Activated CD8-positive, alpha-beta T cell treated with anti-CD3 and anti-CD28 coated beads for 36 hours (primary cell): ENCODE measurements around the gene RPL10A. TPM values are rescaled to one million over a fixed set of nuclear protein-coding genes. Genes with fewer than 3 reads are reported as not detected.

ENCODE experiments used
- ATAC-seq: fragments of 200-7000 bp; cut with Tn5 transposase; one replicate; pipeline ENCODE4 v1.10.0; 2021; ENCODE audit warnings: mild to moderate bottlenecking, moderate library complexity
- CTCF ChIA-PET: fragments of 350-600 bp; sonication (Branson Sonifier 250); formaldehyde crosslinking; loops from one replicate; lab custom pipeline; 2021; ENCODE audit warnings: antibody characterized with exemption; lab: Charles Lee
- POLR2A ChIA-PET: fragments of 350-600 bp; sonication (Branson Sonifier 250); formaldehyde crosslinking; loops from one replicate; lab custom pipeline; 2021; ENCODE audit warnings: antibody characterized with exemption; lab: Charles Lee
- DNase-seq: peaks from one replicate; pipeline ENCODE4 v3.0.0-alpha.2; 2020
- H3K27ac Mint-ChIP-seq: one replicate; pipeline ENCODE4 v1.8.0; 2021; ENCODE audit warnings: mild to moderate bottlenecking, mixed read lengths
- H3K27me3 Mint-ChIP-seq: one replicate; pipeline ENCODE4 v1.8.0; 2021; ENCODE audit warnings: mixed read lengths
- H3K36me3 Mint-ChIP-seq: one replicate; pipeline ENCODE4 v1.8.0; 2021; ENCODE audit warnings: low read depth, mixed read lengths
- H3K4me1 Mint-ChIP-seq: one replicate; pipeline ENCODE4 v1.8.0; 2021; ENCODE audit warnings: low read depth, mixed read lengths
- H3K4me3 Mint-ChIP-seq: one replicate; pipeline ENCODE4 v1.8.0; 2021; ENCODE audit warnings: mild to moderate bottlenecking, moderate library complexity, mixed read lengths
- H3K9me3 Mint-ChIP-seq: one replicate; pipeline ENCODE4 v1.8.0; 2021; ENCODE audit warnings: mixed read lengths
- CTCF ChIP-seq: fragments of 200-600 bp; IDR thresholded peaks from one replicate; pipeline ENCODE4 v1.8.0; 2022; ENCODE audit warnings: antibody characterized with exemption, mild to moderate bottlenecking
- intact Hi-C: fragments of 100-400 bp; cut with micrococcal nuclease; formaldehyde crosslinking; loops from one replicate; pipeline ENCODE4 v1.10.0; 2022
- total RNA-seq, 2 experiments: library from RNA; stranded (reverse); gene quantifications; one replicate each; pipeline ENCODE4 v1.2.3, GENCODE V29; 2021

The RPL10A gene
- total RNA-seq, 2 experiments from 2014 or later = 2,322 to 2,393 TPM

- Mint-ChIP-seq H3K27me3 (no peaks in the 10 kb centered on the region), H3K9me3 (no peaks in the 10 kb centered on the region), H3K27ac (no peak overlapping the region), H3K4me3 (no peak overlapping the region), H3K36me3 (peaks cover 21% of the 10 kb centered on the region), H3K4me1 (peaks cover 21% of the 10 kb centered on the region)
- CTCF ChIA-PET = no interaction called here
- no peak for TF ChIP-seq CTCF
- intact Hi-C loops = no loop called here
- no peak for ATAC-seq
- POLR2A ChIA-PET = interaction anchor here (0.9 to 24.5 kb wide), 3 partner anchors 4 to 178 kb away, joined by 3 to 327 read pairs (median 327); partner anchors contain the start of genes RPL10A and TEAD3
- no peak for DNase-seq
Measured at GRCh38 chr6:35476004-35476403, 7.8 kb downstream of the RPL10A start.

GRCh38 chr6:35477028-35477427, 8.8 kb downstream of the RPL10A start:
- Mint-ChIP-seq H3K9me3 (no peaks in the 10 kb centered on the region), H3K4me1 (peaks cover 10% of the 10 kb centered on the region), H3K27me3 (no peaks in the 10 kb centered on the region), H3K27ac (no peak overlapping the region), H3K4me3 (no peak overlapping the region), H3K36me3 (peaks cover 11% of the 10 kb centered on the region)
- DNase-seq (no peak), ATAC-seq (no peak)
- ChIA-PET CTCF (interaction anchor here (1.3 kb wide), 1 partner anchor 9 kb away, joined by 3 read pairs; the partner anchor contains the start of gene RPL10A), POLR2A (interaction anchor here (16.3 to 24.5 kb wide), 2 partner anchors 5 to 11 kb away, joined by 327 read pairs; partner anchors contain the start of genes RPL10A and TEAD3)
- intact Hi-C loops = no loop called here
- TF ChIP-seq CTCF = no peak

- H3K27ac Mint-ChIP-seq = no peak overlapping the region
- H3K4me3 Mint-ChIP-seq = no peak overlapping the region
- no peak for ATAC-seq
- CTCF ChIA-PET = interaction anchor here (0.7 to 1.3 kb wide), 2 partner anchors 10 to 136 kb away, joined by 3 read pairs; partner anchors contain the start of gene RPL10A
- POLR2A ChIA-PET = interaction anchor here (1.0 to 24.5 kb wide), 3 partner anchors 6 to 27 kb away, joined by 3 to 327 read pairs (median 327); partner anchors contain the start of genes RPL10A and TEAD3
- no peak for TF ChIP-seq CTCF
- no peaks in the 10 kb centered on the region for H3K27me3 Mint-ChIP-seq
- intact Hi-C loops = no loop called here
- DNase-seq = no peak
- H3K9me3 Mint-ChIP-seq = no peaks in the 10 kb centered on the region
- H3K36me3 Mint-ChIP-seq = peaks cover 5% of the 10 kb centered on the region
- H3K4me1 Mint-ChIP-seq = peaks cover 5% of the 10 kb centered on the region
Measured at GRCh38 chr6:35477551-35478179, 9.5 kb downstream of the RPL10A start.

- Mint-ChIP-seq H3K27me3 (no peaks in the 10 kb centered on the region), H3K4me3 (no peak overlapping the region), H3K36me3 (peaks cover 2% of the 10 kb centered on the region), H3K27ac (no peak overlapping the region), H3K4me1 (peaks cover 2% of the 10 kb centered on the region), H3K9me3 (no peaks in the 10 kb centered on the region)
- intact Hi-C loops = no loop called here
- POLR2A ChIA-PET = interaction anchor here (1.0 to 24.5 kb wide), 3 partner anchors 7 to 26 kb away, joined by 3 to 327 read pairs (median 327); partner anchors contain the start of genes RPL10A and TEAD3
- no peak for TF ChIP-seq CTCF
- CTCF ChIA-PET = interaction anchor here (0.7 kb wide), 1 partner anchor 136 kb away, joined by 3 read pairs; no protein-coding TSS in a partner anchor
- no peak for DNase-seq
- no peak for ATAC-seq
Measured at GRCh38 chr6:35478259-35478658, 10.1 kb downstream of the RPL10A start.

GRCh38 chr6:35480176-35480575, 12.0 kb downstream of the RPL10A start:
- CTCF ChIA-PET = interaction anchor here (0.7 kb wide), 1 partner anchor 17 kb away, joined by 3 read pairs; no protein-coding TSS in a partner anchor
- DNase-seq = no peak
- Mint-ChIP-seq H3K27me3 (no peaks in the 10 kb centered on the region), H3K27ac (no peak overlapping the region), H3K36me3 (no peaks in the 10 kb centered on the region), H3K9me3 (no peaks in the 10 kb centered on the region), H3K4me1 (no peaks in the 10 kb centered on the region), H3K4me3 (no peak overlapping the region)
- POLR2A ChIA-PET = interaction anchor here (24.5 kb wide), 1 partner anchor 9 kb away, joined by 327 read pairs; the partner anchor contains the start of gene RPL10A
- intact Hi-C loops = no loop called here
- ATAC-seq = no peak
- TF ChIP-seq CTCF = no peak
